Measurements from ENCODE around the gene HDAC4.

DNA sequence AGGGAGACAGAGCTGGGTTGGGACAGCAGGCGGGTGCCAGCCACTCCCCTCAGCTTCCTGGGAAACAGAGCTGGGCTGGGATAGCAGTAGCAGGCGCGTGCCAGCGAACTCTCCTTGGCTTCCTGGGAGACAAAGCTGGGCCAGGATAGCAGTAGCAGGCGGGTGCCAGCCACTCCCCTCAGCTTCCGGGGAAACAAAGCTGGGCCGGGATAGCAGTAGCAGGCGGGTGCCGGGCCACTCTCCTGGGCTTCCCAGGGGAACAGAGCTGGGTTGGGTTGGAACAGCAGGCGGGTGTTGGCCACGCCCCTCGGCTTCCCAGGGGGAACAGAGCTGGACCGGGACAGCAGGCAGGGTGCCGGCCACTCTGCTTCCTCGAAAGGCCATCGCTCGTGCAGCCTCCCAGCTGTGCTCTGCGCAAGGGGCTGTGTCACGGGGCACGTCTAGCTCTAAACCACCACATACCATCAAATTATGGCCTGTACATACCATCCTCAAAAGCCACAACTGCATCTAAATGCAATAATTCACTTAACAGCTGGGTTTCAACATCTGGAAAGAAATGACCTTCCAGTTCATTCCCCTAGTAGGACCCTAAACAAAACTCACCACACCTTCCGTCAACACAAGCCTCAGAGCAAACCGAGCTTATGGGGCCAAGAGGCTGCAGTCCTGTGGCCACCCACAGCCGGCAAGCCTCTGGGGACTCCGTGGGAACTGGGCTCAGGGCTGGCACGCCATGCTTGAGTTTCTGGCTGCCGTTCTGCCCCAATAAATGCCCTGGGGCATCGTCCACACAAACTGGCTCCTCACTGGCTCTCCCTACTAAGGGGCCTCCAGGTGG lies 324.7 kb downstream of the HDAC4 start:
- no peak for TF ChIP-seq EP300 (IDR thresholded peaks at IDR 0.05)
- TF ChIP-seq, protein P1, sequence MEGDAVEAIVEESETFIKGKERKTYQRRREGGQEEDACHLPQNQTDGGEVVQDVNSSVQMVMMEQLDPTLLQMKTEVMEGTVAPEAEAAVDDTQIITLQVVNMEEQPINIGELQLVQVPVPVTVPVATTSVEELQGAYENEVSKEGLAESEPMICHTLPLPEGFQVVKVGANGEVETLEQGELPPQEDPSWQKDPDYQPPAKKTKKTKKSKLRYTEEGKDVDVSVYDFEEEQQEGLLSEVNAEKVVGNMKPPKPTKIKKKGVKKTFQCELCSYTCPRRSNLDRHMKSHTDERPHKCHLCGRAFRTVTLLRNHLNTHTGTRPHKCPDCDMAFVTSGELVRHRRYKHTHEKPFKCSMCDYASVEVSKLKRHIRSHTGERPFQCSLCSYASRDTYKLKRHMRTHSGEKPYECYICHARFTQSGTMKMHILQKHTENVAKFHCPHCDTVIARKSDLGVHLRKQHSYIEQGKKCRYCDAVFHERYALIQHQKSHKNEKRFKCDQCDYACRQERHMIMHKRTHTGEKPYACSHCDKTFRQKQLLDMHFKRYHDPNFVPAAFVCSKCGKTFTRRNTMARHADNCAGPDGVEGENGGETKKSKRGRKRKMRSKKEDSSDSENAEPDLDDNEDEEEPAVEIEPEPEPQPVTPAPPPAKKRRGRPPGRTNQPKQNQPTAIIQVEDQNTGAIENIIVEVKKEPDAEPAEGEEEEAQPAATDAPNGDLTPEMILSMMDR (IDR thresholded peaks at IDR 0.05), result no peak
